GM21576 (cell line): ENCODE measurements around the gene SYNE1.
A peak's percentile ranks its signal among the peaks of the same experiment; 100 is the strongest.
"Not testable (repeated sequence)": the region's sequence is repeated elsewhere in the genome, so short reads cannot be mapped to it uniquely, and the experiment has no call there.

Experiments used
- ATAC-seq: cut with Tn5 transposase; IDR thresholded peaks from one replicate; pipeline ENCODE4 v1.9.1; 2021; ENCODE audit warnings: mild to moderate bottlenecking, moderate library complexity; ENCODE audit not compliant: unreplicated experiment

The SYNE1 gene

GRCh38 chr6:152330961-152331360 lies 306.2 kb downstream of the SYNE1 start:
- ATAC-seq: no peak

- ATAC-seq: no peak
Measured at GRCh38 chr6:152329638-152330448, 307.3 kb downstream of the SYNE1 start.

- not testable (repeated sequence) for ATAC-seq
Measured at GRCh38 chr6:152328200-152328599, 309.0 kb downstream of the SYNE1 start.

- ATAC-seq: no peak
Measured at GRCh38 chr6:152323376-152323775, 313.8 kb downstream of the SYNE1 start.

DNA sequence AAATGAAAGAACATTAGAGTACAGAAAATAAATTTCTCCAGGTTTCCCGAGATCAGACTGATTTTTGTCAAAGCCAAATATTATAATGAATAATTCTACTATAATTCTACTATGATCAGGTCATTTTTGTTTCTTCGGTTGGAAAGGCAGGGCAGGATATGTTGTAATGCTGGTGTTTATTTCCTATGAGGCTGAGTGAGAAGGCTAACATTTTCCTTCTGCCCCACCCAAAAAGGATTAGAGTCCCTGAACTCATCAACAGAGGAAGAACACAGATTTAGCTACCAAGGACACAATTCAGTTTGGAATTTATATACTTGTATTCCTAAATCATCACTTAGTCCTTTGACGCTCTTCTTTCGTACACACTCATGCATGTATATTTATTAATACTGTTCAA lies 318.9 kb downstream of the SYNE1 start:
- no peak for ATAC-seq

GRCh38 chr6:152316024-152316423 lies 321.1 kb downstream of the SYNE1 start:
- no peak for ATAC-seq

- no peak for ATAC-seq
Measured at GRCh38 chr6:152314483-152314832, 322.7 kb downstream of the SYNE1 start.

- no peak for ATAC-seq
Measured at GRCh38 chr6:152313542-152314482, 323.4 kb downstream of the SYNE1 start.

- no peak for ATAC-seq
Measured at GRCh38 chr6:152312434-152312833, 324.7 kb downstream of the SYNE1 start.

DNA sequence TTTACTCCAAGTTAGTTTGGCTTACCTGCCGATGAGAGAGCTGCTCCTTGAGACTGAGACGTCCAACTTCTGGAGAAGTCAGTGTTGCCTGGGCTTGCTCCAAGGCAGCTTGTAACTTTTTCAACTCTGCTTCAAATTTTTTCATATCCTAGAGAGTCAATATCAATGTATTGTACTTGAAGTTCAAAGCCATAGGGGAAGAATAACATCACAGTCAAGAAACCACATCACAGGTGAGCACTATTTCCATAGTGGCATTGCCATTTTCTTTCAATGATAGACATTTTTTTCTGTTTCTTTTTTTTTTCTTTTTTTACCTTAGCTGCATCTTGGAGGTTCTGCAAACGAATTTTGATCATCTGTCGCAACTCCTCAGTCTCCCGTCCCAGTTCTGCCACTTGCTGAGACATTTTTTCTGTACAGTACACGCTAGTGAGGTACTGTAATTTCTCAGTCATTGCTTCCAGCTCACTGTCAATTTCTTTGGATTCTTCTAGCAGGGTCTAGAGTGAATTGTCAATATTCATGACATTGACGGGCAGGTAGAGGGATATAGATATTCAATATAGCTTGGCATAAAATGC lies 326.7 kb downstream of the SYNE1 start:
- ATAC-seq: no peak

- no peak for ATAC-seq
Measured at GRCh38 chr6:152309648-152310047, 327.5 kb downstream of the SYNE1 start.

DNA sequence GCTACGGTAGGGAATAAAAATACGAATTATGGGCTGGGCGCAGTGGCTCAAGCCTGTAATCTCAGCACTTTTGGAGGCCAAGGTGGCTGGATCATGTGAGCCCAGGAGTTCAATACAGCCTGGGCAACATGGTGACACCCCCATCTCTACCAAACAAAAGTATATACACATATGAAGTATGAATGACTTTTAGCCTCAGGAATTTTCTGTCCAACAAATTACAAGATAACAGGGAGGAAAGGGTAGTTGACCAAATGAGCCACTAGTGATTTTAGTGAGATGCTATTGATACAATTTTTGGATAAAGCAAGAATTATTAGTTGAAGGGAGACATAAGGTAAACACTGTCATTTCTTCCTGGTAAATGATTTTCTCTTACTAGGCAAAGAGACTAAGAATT lies 328.2 kb downstream of the SYNE1 start:
- ATAC-seq: no peak

- ATAC-seq: no peak
Measured at GRCh38 chr6:152308306-152308705, 328.9 kb downstream of the SYNE1 start.

- no peak for ATAC-seq
Measured at GRCh38 chr6:152305672-152306071, 331.5 kb downstream of the SYNE1 start.

- peak; percentile 90 for ATAC-seq
Measured at GRCh38 chr6:152301765-152302568, 335.2 kb downstream of the SYNE1 start.

DNA sequence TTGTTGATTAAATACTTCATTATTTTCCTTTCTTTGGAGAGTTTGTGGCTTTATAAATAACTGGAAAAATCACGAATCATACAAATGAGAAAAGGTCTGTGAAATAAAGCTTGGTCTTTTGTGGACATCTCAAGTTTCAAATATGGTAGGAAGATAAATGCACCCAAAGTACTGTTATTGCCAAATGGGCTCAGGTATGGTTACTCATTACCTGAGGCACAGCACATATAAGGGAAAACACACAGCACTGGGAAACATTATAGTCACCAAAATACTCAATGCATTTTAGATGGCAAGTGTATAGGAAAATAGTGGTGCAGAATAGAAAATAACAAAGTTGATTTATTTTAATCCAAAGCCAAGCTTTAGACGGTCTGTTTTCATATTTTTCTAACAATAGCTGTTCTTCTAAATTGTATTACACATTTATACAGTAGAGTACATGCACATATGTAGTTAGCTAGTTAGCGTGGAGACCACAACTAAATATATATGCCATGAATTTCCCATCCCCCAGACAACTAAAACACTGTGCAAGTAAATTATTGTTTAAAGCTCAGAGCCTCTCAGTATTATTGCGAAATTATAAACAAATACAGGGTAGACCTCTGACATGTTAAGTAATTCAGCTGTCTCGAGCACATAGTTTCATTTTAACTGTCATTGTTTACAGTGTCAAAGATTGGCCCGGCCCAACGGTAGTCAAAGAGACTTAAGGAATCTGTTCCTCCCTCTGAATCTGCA lies 336.0 kb downstream of the SYNE1 start:
- ATAC-seq: peak; percentile 21

DNA sequence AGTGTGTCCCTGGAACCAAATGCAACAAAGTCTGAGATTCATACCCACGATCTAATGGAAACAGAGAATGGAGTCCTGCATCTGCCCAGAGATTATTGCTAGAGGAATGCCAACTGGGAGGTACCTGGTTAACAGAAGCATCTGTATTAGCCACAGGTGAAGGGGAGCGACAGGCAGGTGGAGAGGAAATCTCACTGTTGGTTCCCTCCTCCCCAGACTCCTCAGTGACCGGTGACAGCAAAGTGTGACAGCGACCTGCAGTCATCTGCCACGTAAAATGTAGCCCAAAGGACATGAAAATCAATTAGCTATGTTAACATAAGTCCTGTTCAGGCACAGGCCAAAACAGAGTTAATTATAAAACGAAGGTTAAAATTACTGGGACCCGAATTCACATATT lies 336.6 kb downstream of the SYNE1 start:
- no peak for ATAC-seq

DNA sequence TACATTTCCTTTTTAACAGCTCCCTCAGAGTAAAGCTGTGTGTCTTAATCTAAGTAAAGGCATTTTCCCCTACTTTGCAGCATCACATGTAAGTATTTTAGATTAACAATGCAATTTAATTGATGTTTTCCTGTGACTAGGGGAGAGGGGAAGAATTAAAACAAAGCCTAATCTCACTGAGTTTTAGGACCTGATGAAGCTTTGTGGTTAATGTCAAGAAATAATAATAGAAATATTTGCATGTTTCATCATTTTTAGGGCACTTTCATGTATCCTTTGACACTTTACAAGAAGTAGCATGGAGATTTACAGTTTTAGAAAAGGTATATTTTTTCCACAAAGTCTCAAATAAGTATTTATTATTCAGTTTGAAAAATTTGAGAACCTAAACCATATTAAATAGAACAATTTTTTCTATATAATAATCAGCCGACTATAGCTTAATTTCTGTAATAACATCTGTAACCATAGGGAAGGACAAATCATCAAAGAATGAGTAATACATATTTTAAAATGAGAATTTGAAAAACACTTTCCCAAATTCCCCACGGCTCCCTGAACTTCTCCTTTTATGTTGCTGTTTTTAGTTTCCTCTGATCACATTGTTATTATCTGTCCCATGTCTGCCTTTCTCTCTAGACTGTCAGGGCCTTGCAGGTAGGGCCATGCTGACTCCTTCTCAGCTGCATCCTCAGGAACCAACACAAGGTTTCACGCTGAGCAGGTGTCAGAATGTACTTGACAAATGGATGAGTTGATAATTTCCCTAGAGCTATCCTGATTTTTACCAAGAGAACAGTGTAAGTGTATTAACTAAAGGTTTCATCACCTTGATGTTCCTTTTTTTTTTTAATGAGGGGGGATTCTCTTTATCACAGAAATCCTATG lies 338.1 kb downstream of the SYNE1 start:
- ATAC-seq: no peak

DNA sequence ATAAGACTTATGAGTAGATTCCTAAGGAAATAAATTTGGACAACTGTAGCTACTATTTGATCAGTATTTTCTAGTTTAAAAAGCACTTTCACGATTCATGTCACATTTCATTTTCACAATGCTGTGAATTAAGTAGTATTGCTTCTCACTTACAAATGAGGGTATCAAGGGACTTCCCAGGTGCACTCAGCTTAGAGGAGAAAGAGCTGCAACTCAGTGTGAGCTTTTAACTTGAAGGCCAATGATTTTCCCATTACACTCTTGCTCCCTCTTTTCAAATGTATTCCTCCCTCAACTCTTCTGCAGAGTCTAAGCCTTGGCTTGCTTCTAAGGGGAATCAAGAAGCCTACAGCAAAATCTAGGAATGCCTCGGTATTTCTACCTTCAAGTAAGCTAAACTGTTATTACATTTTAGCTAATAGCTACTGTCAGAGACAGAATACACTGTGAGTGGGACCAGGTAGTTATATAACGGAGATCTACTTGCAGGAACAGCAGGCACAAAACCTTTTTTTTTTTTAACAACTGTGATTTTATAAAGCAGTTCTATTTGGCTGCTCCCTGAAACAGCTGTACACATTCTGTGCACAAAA lies 339.0 kb downstream of the SYNE1 start:
- peak; percentile 16 for ATAC-seq
